Fibroblast of lung (primary cell): ENCODE results near the gene RAB6A. TPM values are rescaled to one million over a fixed set of nuclear protein-coding genes. Genes with fewer than 3 reads are reported as not detected.

Experiments used
- DNase-seq, 2 donors: peaks; one replicate each; pipeline versions ENCODE4 v3.0.0 to v3.0.0-alpha.2; 2010; ENCODE audit warnings: low read depth in 2 of 2
- H2AFZ ChIP-seq: 2 replicates; pipeline ENCODE4 v1.5.1; 2012; ENCODE audit warnings: low read length, control low read depth, inconsistent platforms
- H3K27ac ChIP-seq: 2 replicates; pipeline ENCODE4 v1.5.1; 2011; ENCODE audit warnings: low read length, control low read depth; ENCODE audit not compliant: insufficient read depth
- H3K27me3 ChIP-seq: 2 replicates; pipeline ENCODE4 v1.5.1; 2011; ENCODE audit warnings: mild to moderate bottlenecking, low read length; ENCODE audit not compliant: control insufficient read depth, insufficient read depth
- H3K36me3 ChIP-seq: 2 replicates; pipeline ENCODE4 v1.5.1; 2011; ENCODE audit warnings: low read length; ENCODE audit not compliant: control insufficient read depth, insufficient read depth
- H3K4me1 ChIP-seq: 2 replicates; pipeline ENCODE4 v1.5.1; 2011; ENCODE audit warnings: low read length; ENCODE audit not compliant: control insufficient read depth, insufficient read depth; ENCODE audit errors: extremely low read depth
- H3K4me2 ChIP-seq: 2 replicates; pipeline ENCODE4 v1.5.1; 2011; ENCODE audit warnings: low read length, control low read depth; ENCODE audit not compliant: insufficient read depth; ENCODE audit errors: extremely low read depth
- H3K4me3 ChIP-seq, 4 experiments: fragments of 200-600 bp in 1 of 4; sonication (generic) in 1 of 4; replicated peaks in 1 of 4; 2 replicates each; pipeline ENCODE4 v1.5.1; 2011 to 2016; ENCODE audit warnings: low read length in 4 of 4, low read depth in 3 of 4, mild to moderate bottlenecking in 3 of 4, control low read depth in 2 of 4, inconsistent platforms in 1 of 4, mixed read lengths in 1 of 4; ENCODE audit not compliant: insufficient read depth in 1 of 4; ENCODE audit errors: control extremely low read depth in 1 of 4
- H3K79me2 ChIP-seq: 2 replicates; pipeline ENCODE4 v1.5.1; 2012; ENCODE audit warnings: mild to moderate bottlenecking, low read length, inconsistent platforms; ENCODE audit not compliant: control insufficient read depth, insufficient read depth
- H3K9ac ChIP-seq: 2 replicates; pipeline ENCODE4 v1.5.1; 2011; ENCODE audit warnings: mild to moderate bottlenecking, low read length, control low read depth; ENCODE audit not compliant: insufficient read depth
- H3K9me3 ChIP-seq: 2 replicates; pipeline ENCODE4 v1.5.1; 2012; ENCODE audit warnings: low read depth, low read length; ENCODE audit not compliant: control insufficient read depth, insufficient read depth
- H4K20me1 ChIP-seq: 2 replicates; pipeline ENCODE4 v1.5.1; 2011; ENCODE audit warnings: low read length; ENCODE audit not compliant: control insufficient read depth, insufficient read depth; ENCODE audit errors: extremely low read depth
- EZH2 ChIP-seq: IDR thresholded peaks from 2 replicates; pipeline ENCODE4 v1.5.1; 2012; ENCODE audit warnings: low read length, control low read depth, mild to moderate bottlenecking; ENCODE audit errors: missing control alignments
- polyA plus RNA-seq, 2 donors: library from polyadenylated mRNA; depleted of rRNA in 1 of 2; stranded (reverse) in 1 of 2; unstranded in 1 of 2; fragments of >200 nt; gene quantifications; 2 replicates each; pipeline ENCODE4 v1.2.1, GENCODE V29; 2011 to 2012; ENCODE audit warnings: missing spikeins in 1 of 2
- total RNA-seq: library from RNA; depleted of rRNA; stranded (reverse); fragments of >200 nt; gene quantifications from 2 replicates; pipeline ENCODE4 v1.2.1, GENCODE V29; 2014
- TF ChIP-seq, protein P1 (sequence below), 2 donors: IDR thresholded peaks in 1 of 2; conservative IDR thresholded peaks in 1 of 2; 1 replicate in 1 of 2; 2 replicates in 1 of 2; pipeline ENCODE4 v1.5.1; 2011 to 2012; ENCODE audit warnings: low read length in 2 of 2, control low read depth in 1 of 2, inconsistent platforms in 1 of 2, low read depth in 1 of 2, mild to moderate bottlenecking in 1 of 2

Gene RAB6A
- total and polyA plus RNA-seq, 2 donors (not counting 1 experiment from before 2014, with no cell fraction given) = 103 to 255 TPM

DNA sequence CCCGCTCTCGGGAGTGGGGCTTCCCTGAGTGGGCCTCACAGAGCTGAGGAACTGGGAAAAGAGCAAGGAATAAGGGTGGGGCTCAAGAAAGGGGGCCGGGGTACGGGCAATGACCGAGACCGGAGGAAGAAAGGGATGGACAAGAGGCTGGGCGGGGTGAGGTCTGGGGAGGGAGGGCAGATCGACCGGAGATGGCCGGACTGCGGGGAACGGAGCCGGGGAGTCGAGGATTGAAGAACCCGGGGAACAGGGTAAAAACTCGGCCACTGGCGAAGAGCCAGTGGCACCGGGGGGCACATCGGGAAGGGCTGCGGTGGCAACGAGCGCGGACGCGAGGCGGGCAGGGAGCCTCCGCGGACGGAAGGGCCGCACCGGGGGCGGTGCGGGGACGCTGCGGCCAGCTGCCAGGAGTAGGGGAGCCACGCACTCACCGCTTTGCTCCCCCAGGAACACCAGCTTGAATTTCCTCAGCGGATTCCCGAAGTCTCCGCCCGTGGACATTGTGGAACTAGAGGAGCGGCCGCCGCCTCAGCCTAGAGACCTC is 667 bp downstream of the RAB6A start:
- Histone ChIP-seq H3K79me2 (peaks cover 53% of the 10 kb centered on the region), H3K4me2 (no peak overlapping the region), H3K27me3 (no peaks in the 10 kb centered on the region), H3K9me3 (no peaks in the 10 kb centered on the region), H3K9ac (peak overlapping the region; percentile 92), H2AFZ (peak overlapping the region; percentile 43), H3K4me1 (no peaks in the 10 kb centered on the region), H4K20me1 (peaks cover 2% of the 10 kb centered on the region), H3K4me3 (peak overlapping the region; percentile 63 to 98 (median 81)), H3K27ac (peak overlapping the region; percentile 83), H3K36me3 (no peaks in the 10 kb centered on the region)
- TF ChIP-seq, protein P1, sequence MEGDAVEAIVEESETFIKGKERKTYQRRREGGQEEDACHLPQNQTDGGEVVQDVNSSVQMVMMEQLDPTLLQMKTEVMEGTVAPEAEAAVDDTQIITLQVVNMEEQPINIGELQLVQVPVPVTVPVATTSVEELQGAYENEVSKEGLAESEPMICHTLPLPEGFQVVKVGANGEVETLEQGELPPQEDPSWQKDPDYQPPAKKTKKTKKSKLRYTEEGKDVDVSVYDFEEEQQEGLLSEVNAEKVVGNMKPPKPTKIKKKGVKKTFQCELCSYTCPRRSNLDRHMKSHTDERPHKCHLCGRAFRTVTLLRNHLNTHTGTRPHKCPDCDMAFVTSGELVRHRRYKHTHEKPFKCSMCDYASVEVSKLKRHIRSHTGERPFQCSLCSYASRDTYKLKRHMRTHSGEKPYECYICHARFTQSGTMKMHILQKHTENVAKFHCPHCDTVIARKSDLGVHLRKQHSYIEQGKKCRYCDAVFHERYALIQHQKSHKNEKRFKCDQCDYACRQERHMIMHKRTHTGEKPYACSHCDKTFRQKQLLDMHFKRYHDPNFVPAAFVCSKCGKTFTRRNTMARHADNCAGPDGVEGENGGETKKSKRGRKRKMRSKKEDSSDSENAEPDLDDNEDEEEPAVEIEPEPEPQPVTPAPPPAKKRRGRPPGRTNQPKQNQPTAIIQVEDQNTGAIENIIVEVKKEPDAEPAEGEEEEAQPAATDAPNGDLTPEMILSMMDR (conservative IDR thresholded peaks at IDR 0.05 in 1 of 2, IDR thresholded peaks at IDR 0.05 in 1 of 2; ENCODE audit: low read depth in 1 of 2, low read length in 2 of 2) = no peak
- TF ChIP-seq EZH2 = no peak
- DNase-seq = peak; percentile 37 to 50

DNA sequence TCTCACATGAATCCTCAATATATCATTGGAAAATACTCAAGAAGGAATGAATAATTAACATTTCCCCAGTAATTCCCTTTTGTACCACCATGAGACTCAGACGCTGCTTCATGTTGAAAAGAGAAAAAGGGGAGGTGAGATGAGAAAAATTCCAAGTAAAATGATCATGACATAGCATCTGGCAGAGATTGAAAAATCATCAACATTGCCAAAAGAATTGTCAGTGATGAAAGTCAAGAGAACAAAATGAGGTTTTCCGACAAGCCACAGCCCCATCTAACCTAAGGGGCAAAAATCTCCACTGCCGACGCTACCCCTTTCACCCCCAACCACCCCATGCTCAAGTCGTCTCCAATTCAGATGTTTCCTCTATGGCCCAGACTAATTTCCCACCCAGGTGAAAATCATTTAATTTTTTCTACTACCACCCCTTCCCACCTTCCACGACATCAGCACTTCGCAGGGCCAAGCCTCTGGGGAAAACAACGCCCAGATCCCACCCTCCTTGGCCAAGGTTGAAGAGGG is 1.2 kb downstream of the RAB6A start:
- H3K79me2 ChIP-seq = peaks cover 55% of the 10 kb centered on the region
- H3K9me3 ChIP-seq = no peaks in the 10 kb centered on the region
- peaks cover 2% of the 10 kb centered on the region for H4K20me1 ChIP-seq
- no peaks in the 10 kb centered on the region for H3K36me3 ChIP-seq
- H3K4me3 ChIP-seq = peak overlapping the region; percentile 63 to 98 (median 81)
- H3K4me1 ChIP-seq = no peaks in the 10 kb centered on the region
- H2AFZ ChIP-seq = no peak overlapping the region
- peak overlapping the region; percentile 92 for H3K9ac ChIP-seq
- no peak for TF ChIP-seq EZH2
- TF ChIP-seq, protein P1 (conservative IDR thresholded peaks at IDR 0.05 in 1 of 2, IDR thresholded peaks at IDR 0.05 in 1 of 2; ENCODE audit: low read depth in 1 of 2, low read length in 2 of 2) = peak in 1 of 2 donors; percentile 22
- DNase-seq = peak; percentile 21 to 34
- H3K4me2 ChIP-seq = peak overlapping the region; percentile 76
- no peaks in the 10 kb centered on the region for H3K27me3 ChIP-seq
- H3K27ac ChIP-seq = peak overlapping the region; percentile 83

DNA sequence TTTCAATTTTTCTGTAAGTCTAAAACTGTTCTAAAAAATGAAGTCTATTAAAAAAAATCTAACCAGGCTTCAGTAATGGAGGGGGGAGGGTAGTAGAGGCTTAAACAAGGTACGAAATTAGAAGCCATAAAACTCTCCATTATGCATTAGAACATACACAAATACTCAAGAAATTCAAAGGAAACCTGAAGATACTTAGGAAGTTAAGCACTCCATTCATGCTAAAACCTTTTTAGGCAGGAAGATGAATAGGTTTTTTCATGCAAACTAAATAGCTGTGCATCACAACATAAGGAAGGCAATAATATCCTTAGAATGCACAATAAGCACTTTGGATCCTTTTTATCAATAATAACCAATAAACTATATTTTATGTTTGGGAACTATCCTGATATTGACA is 2.4 kb downstream of the RAB6A start:
- peak overlapping the region; percentile 63 to 98 (median 81) for H3K4me3 ChIP-seq
- TF ChIP-seq, protein P1 (conservative IDR thresholded peaks at IDR 0.05 in 1 of 2, IDR thresholded peaks at IDR 0.05 in 1 of 2; ENCODE audit: low read depth in 1 of 2, low read length in 2 of 2) = no peak
- no peak for TF ChIP-seq EZH2
- H2AFZ ChIP-seq = no peak overlapping the region
- H4K20me1 ChIP-seq = peaks cover 2% of the 10 kb centered on the region
- H3K79me2 ChIP-seq = peaks cover 66% of the 10 kb centered on the region
- H3K4me2 ChIP-seq = peak overlapping the region; percentile 76
- H3K9ac ChIP-seq = no peak overlapping the region
- no peaks in the 10 kb centered on the region for H3K36me3 ChIP-seq
- no peaks in the 10 kb centered on the region for H3K9me3 ChIP-seq
- H3K27ac ChIP-seq = no peak overlapping the region
- no peaks in the 10 kb centered on the region for H3K27me3 ChIP-seq
- H3K4me1 ChIP-seq = no peaks in the 10 kb centered on the region
- no peak for DNase-seq
